Sigmoid colon (tissue), 4 donors: ENCODE data around the gene MUC6.

Source experiments
- CTCF ChIP-seq, 4 experiments: fragments of 450-650 bp in 3 of 4; fragments of 200-600 bp in 1 of 4; IDR thresholded peaks; one replicate each; pipeline ENCODE4 v1.5.1; 2016 to 2019; ENCODE audit warnings: antibody characterized with exemption in 4 of 4, mild to moderate bottlenecking in 3 of 4, moderate library complexity in 2 of 4
- EP300 ChIP-seq, 4 donors: sonication (generic); formaldehyde crosslinking; IDR thresholded peaks; one replicate each; pipeline ENCODE4 v1.6.1; 2017; ENCODE audit warnings: antibody characterized with exemption in 4 of 4
- POLR2A ChIP-seq, 2 donors: fragments of 450-650 bp; IDR thresholded peaks; one replicate each; pipeline ENCODE4 v1.6.1; 2016; ENCODE audit warnings: antibody characterized with exemption in 2 of 2, mild to moderate bottlenecking in 2 of 2, moderate library complexity in 2 of 2
- POLR2AphosphoS5 ChIP-seq, 4 donors: sonication (generic); formaldehyde crosslinking; IDR thresholded peaks; one replicate each; pipeline ENCODE4 v1.6.1; 2017; ENCODE audit warnings: antibody characterized with exemption in 4 of 4

GRCh38 chr11:1072116-1072820 is 35.8 kb upstream of the MUC6 start:
- TF ChIP-seq POLR2A (IDR thresholded peaks at IDR 0.05) (no peak), CTCF (IDR thresholded peaks at IDR 0.05) (no peak), EP300 (IDR thresholded peaks at IDR 0.05) (no peak), POLR2AphosphoS5 (IDR thresholded peaks at IDR 0.05) (no peak)
